ENCODE measurements around the gene ZNF783.
"Not testable (repeated sequence)": the region's sequence is repeated elsewhere in the genome, so short reads cannot be mapped to it uniquely, and the experiment has no call there.

The ZNF783 gene

GRCh38 chr7:149241696-149242095 is 20.3 kb upstream of the ZNF783 start:
- H3K36me3 ChIP-seq (replicated peaks; ENCODE audit: low read depth, low read length) = peaks cover 18% of the 10 kb centered on the region
- peaks cover 16% of the 10 kb centered on the region for H3K4me1 ChIP-seq (ENCODE audit: low read length)
- no peaks in the 10 kb centered on the region; the same call in 1 of the 2 replicates for H4K20me1 ChIP-seq (ENCODE audit: insufficient read depth, low read length)
- peaks cover 8% of the 10 kb centered on the region; the same call in 1 of the 2 replicates for H3K27me3 ChIP-seq (ENCODE audit: low read depth, low read length)
- H3K9me3 ChIP-seq (ENCODE audit: insufficient read depth, low read length) = peaks cover 14% of the 10 kb centered on the region; the same call in 1 of the 2 replicates
- no peak overlapping the region for H3K4me2 ChIP-seq (ENCODE audit: low read length)
- no peak overlapping the region for H3K4me3 ChIP-seq (ENCODE audit: low read length)
- peaks cover 33% of the 10 kb centered on the region for H3K79me2 ChIP-seq (ENCODE audit: low read length)
- H3K27ac ChIP-seq (ENCODE audit: low read length) = no peak overlapping the region
- TF ChIP-seq EZH2phosphoT487 (IDR thresholded peaks at IDR 0.05; ENCODE audit: low read depth) = no peak
- TF ChIP-seq CTCF (IDR thresholded peaks at IDR 0.05; ENCODE audit: low read depth, low read length) = no peak
- H3K9ac ChIP-seq (ENCODE audit: low read length) = no peak overlapping the region
- no peak overlapping the region for H2AFZ ChIP-seq (ENCODE audit: low read depth, low read length)

- TF ChIP-seq EZH2phosphoT487 (IDR thresholded peaks at IDR 0.05; ENCODE audit: low read depth) = no peak
- no peak for TF ChIP-seq CTCF (IDR thresholded peaks at IDR 0.05; ENCODE audit: low read depth, low read length)
- peaks cover 25% of the 10 kb centered on the region for H3K4me1 ChIP-seq (ENCODE audit: low read length)
- peaks cover 18% of the 10 kb centered on the region for H3K36me3 ChIP-seq (replicated peaks; ENCODE audit: low read depth, low read length)
- H3K9me3 ChIP-seq (ENCODE audit: insufficient read depth, low read length) = peaks cover 9% of the 10 kb centered on the region; the same call in 1 of the 2 replicates
- no peak overlapping the region for H3K4me2 ChIP-seq (ENCODE audit: low read length)
- no peak overlapping the region for H3K27ac ChIP-seq (ENCODE audit: low read length)
- H3K9ac ChIP-seq (ENCODE audit: low read length) = no peak overlapping the region
- H2AFZ ChIP-seq (ENCODE audit: low read depth, low read length) = no peak overlapping the region
- no peak overlapping the region for H3K4me3 ChIP-seq (ENCODE audit: low read length)
- H3K79me2 ChIP-seq (ENCODE audit: low read length) = peaks cover 37% of the 10 kb centered on the region
- no peaks in the 10 kb centered on the region for H4K20me1 ChIP-seq (ENCODE audit: insufficient read depth, low read length)
- no peaks in the 10 kb centered on the region for H3K27me3 ChIP-seq (ENCODE audit: low read depth, low read length)
Observed at GRCh38 chr7:149245244-149245643, 16.8 kb upstream of the ZNF783 start.

GRCh38 chr7:149245744-149246143 is 16.3 kb upstream of the ZNF783 start:
- peaks cover 32% of the 10 kb centered on the region for H3K79me2 ChIP-seq (ENCODE audit: low read length)
- H3K9ac ChIP-seq (ENCODE audit: low read length) = no peak overlapping the region
- peaks cover 9% of the 10 kb centered on the region; the same call in 1 of the 2 replicates for H3K9me3 ChIP-seq (ENCODE audit: insufficient read depth, low read length)
- H3K36me3 ChIP-seq (replicated peaks; ENCODE audit: low read depth, low read length) = peaks cover 21% of the 10 kb centered on the region
- TF ChIP-seq CTCF (IDR thresholded peaks at IDR 0.05; ENCODE audit: low read depth, low read length) (no peak), EZH2phosphoT487 (IDR thresholded peaks at IDR 0.05; ENCODE audit: low read depth) (no peak)
- H2AFZ ChIP-seq (ENCODE audit: low read depth, low read length) = no peak overlapping the region
- no peak overlapping the region for H3K4me2 ChIP-seq (ENCODE audit: low read length)
- H3K27me3 ChIP-seq (ENCODE audit: low read depth, low read length) = no peaks in the 10 kb centered on the region
- peaks cover 20% of the 10 kb centered on the region for H3K4me1 ChIP-seq (ENCODE audit: low read length)
- no peaks in the 10 kb centered on the region for H4K20me1 ChIP-seq (ENCODE audit: insufficient read depth, low read length)
- H3K4me3 ChIP-seq (ENCODE audit: low read length) = no peak overlapping the region
- H3K27ac ChIP-seq (ENCODE audit: low read length) = no peak overlapping the region

GRCh38 chr7:149248777-149249176 is 13.2 kb upstream of the ZNF783 start:
- Histone ChIP-seq H3K79me2 (ENCODE audit: low read length) (peaks cover 16% of the 10 kb centered on the region), H2AFZ (ENCODE audit: low read depth, low read length) (no peak overlapping the region), H3K36me3 (replicated peaks; ENCODE audit: low read depth, low read length) (peaks cover 9% of the 10 kb centered on the region), H3K4me1 (ENCODE audit: low read length) (peaks cover 19% of the 10 kb centered on the region), H3K27me3 (ENCODE audit: low read depth, low read length) (no peaks in the 10 kb centered on the region), H3K9ac (ENCODE audit: low read length) (peak overlapping the region; percentile 19; the same call in 1 of the 2 replicates), H3K27ac (ENCODE audit: low read length) (peak overlapping the region; percentile 50), H3K9me3 (ENCODE audit: insufficient read depth, low read length) (no peaks in the 10 kb centered on the region), H3K4me3 (ENCODE audit: low read length) (peak overlapping the region; percentile 31; the same call in 1 of the 2 replicates), H3K4me2 (ENCODE audit: low read length) (peak overlapping the region; percentile 69), H4K20me1 (ENCODE audit: insufficient read depth, low read length) (no peaks in the 10 kb centered on the region)
- TF ChIP-seq EZH2phosphoT487 (IDR thresholded peaks at IDR 0.05; ENCODE audit: low read depth) (no peak), CTCF (IDR thresholded peaks at IDR 0.05; ENCODE audit: low read depth, low read length) (no peak)

GRCh38 chr7:149250151-149250550 is 11.8 kb upstream of the ZNF783 start:
- H4K20me1 ChIP-seq (ENCODE audit: insufficient read depth, low read length); H3K4me3 ChIP-seq (ENCODE audit: low read length); H3K27me3 ChIP-seq (ENCODE audit: low read depth, low read length); H3K27ac ChIP-seq (ENCODE audit: low read length); H3K9me3 ChIP-seq (ENCODE audit: insufficient read depth, low read length); H3K9ac ChIP-seq (ENCODE audit: low read length); H2AFZ ChIP-seq (ENCODE audit: low read depth, low read length); H3K4me2 ChIP-seq (ENCODE audit: low read length): not testable (repeated sequence)
- Histone ChIP-seq H3K36me3 (replicated peaks; ENCODE audit: low read depth, low read length) (peaks cover 20% of the 10 kb centered on the region), H3K4me1 (ENCODE audit: low read length) (peaks cover 19% of the 10 kb centered on the region), H3K79me2 (ENCODE audit: low read length) (peaks cover 16% of the 10 kb centered on the region)

- Histone ChIP-seq H3K36me3 (replicated peaks; ENCODE audit: low read depth, low read length) (peaks cover 25% of the 10 kb centered on the region), H3K79me2 (ENCODE audit: low read length) (peaks cover 12% of the 10 kb centered on the region), H3K4me1 (ENCODE audit: low read length) (peaks cover 19% of the 10 kb centered on the region)
- not testable (repeated sequence) for H2AFZ ChIP-seq (ENCODE audit: low read depth, low read length); H3K9ac ChIP-seq (ENCODE audit: low read length); H4K20me1 ChIP-seq (ENCODE audit: insufficient read depth, low read length); H3K9me3 ChIP-seq (ENCODE audit: insufficient read depth, low read length); H3K4me3 ChIP-seq (ENCODE audit: low read length); H3K27me3 ChIP-seq (ENCODE audit: low read depth, low read length); H3K27ac ChIP-seq (ENCODE audit: low read length); H3K4me2 ChIP-seq (ENCODE audit: low read length)
Observed at GRCh38 chr7:149251518-149251917, 10.5 kb upstream of the ZNF783 start.

All from OCI-LY3 (cell line).